Sigmoid colon (tissue), 4 donors: ENCODE results near the gene TJAP1.

ENCODE experiments used
- CTCF ChIP-seq, 4 experiments: fragments of 450-650 bp in 3 of 4; fragments of 200-600 bp in 1 of 4; IDR thresholded peaks; one replicate each; pipeline ENCODE4 v1.5.1; 2016 to 2019; ENCODE audit warnings: antibody characterized with exemption in 4 of 4, mild to moderate bottlenecking in 3 of 4, moderate library complexity in 2 of 4
- EP300 ChIP-seq, 4 donors: sonication (generic); formaldehyde crosslinking; IDR thresholded peaks; one replicate each; pipeline ENCODE4 v1.6.1; 2017; ENCODE audit warnings: antibody characterized with exemption in 4 of 4
- POLR2AphosphoS5 ChIP-seq, 4 donors: sonication (generic); formaldehyde crosslinking; IDR thresholded peaks; one replicate each; pipeline ENCODE4 v1.6.1; 2017; ENCODE audit warnings: antibody characterized with exemption in 4 of 4

- TF ChIP-seq CTCF (IDR thresholded peaks at IDR 0.05) (no peak), EP300 (IDR thresholded peaks at IDR 0.05) (no peak), POLR2AphosphoS5 (IDR thresholded peaks at IDR 0.05) (no peak)
Observed at GRCh38 chr6:43494321-43494720, 17.0 kb downstream of the TJAP1 start.
